Gastroesophageal sphincter (tissue), 3 donors: ENCODE data around the gene GZMM.

Experiments
- CTCF ChIP-seq, 4 experiments: fragments of 200-600 bp in 2 of 4; fragments of 450-650 bp in 2 of 4; sonication (generic) in 1 of 4; IDR thresholded peaks; one replicate each; pipeline ENCODE4 v1.5.1; 2017 to 2019; ENCODE audit warnings: antibody characterized with exemption in 4 of 4, mild to moderate bottlenecking in 2 of 4, moderate library complexity in 2 of 4
- EP300 ChIP-seq: sonication (generic); formaldehyde crosslinking; IDR thresholded peaks from one replicate; pipeline ENCODE4 v1.6.1; 2017; ENCODE audit warnings: antibody characterized with exemption, mild to moderate bottlenecking
- POLR2A ChIP-seq, 2 donors: fragments of 450-650 bp; IDR thresholded peaks; one replicate each; pipeline ENCODE4 v1.6.1; 2017; ENCODE audit warnings: antibody characterized with exemption in 2 of 2, mild to moderate bottlenecking in 2 of 2, moderate library complexity in 1 of 2
- POLR2AphosphoS5 ChIP-seq: sonication (generic); formaldehyde crosslinking; IDR thresholded peaks from one replicate; pipeline ENCODE4 v1.6.1; 2017; ENCODE audit warnings: antibody characterized with exemption

GRCh38 chr19:542173-542866 is 1.5 kb upstream of the GZMM start:
- TF ChIP-seq POLR2A (IDR thresholded peaks at IDR 0.05), result no peak
- TF ChIP-seq CTCF (IDR thresholded peaks at IDR 0.05), result no peak
- no peak for TF ChIP-seq POLR2AphosphoS5
- TF ChIP-seq EP300, result no peak
